Retinal pigment epithelial cell (primary cell): ENCODE data around the gene USP24.

Experiments used
- DNase-seq: peaks from one replicate; pipeline ENCODE4 v3.0.0-alpha.2; 2010; ENCODE audit warnings: low read depth
- H3K4me3 ChIP-seq: 2 replicates; pipeline ENCODE4 v1.5.1; 2011; ENCODE audit warnings: mild to moderate bottlenecking, low read length, control low read depth, moderate library complexity
- TF ChIP-seq, protein P1 (sequence below): conservative IDR thresholded peaks from 2 replicates; pipeline ENCODE4 v1.5.1; 2011; ENCODE audit warnings: low read depth, low read length, control low read depth, inconsistent platforms

The USP24 gene

GRCh38 chr1:55215194-55216021, at the start of gene USP24:
USP24 (minus strand) TSS chr1:55215364; CDS start chr1:55215113, 251 bp downstream.
- TF ChIP-seq, protein P1, sequence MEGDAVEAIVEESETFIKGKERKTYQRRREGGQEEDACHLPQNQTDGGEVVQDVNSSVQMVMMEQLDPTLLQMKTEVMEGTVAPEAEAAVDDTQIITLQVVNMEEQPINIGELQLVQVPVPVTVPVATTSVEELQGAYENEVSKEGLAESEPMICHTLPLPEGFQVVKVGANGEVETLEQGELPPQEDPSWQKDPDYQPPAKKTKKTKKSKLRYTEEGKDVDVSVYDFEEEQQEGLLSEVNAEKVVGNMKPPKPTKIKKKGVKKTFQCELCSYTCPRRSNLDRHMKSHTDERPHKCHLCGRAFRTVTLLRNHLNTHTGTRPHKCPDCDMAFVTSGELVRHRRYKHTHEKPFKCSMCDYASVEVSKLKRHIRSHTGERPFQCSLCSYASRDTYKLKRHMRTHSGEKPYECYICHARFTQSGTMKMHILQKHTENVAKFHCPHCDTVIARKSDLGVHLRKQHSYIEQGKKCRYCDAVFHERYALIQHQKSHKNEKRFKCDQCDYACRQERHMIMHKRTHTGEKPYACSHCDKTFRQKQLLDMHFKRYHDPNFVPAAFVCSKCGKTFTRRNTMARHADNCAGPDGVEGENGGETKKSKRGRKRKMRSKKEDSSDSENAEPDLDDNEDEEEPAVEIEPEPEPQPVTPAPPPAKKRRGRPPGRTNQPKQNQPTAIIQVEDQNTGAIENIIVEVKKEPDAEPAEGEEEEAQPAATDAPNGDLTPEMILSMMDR, result no peak
- DNase-seq, result no peak
- peak within 1 kb of the TSS; percentile 81 for H3K4me3 ChIP-seq

GRCh38 chr1:55262822-55263221, 47.7 kb upstream of the USP24 start:
- DNase-seq, result no peak
- H3K4me3 ChIP-seq, result no peak overlapping the region
- TF ChIP-seq, protein P1, result no peak

GRCh38 chr1:55259911-55260609, 44.9 kb upstream of the USP24 start:
- H3K4me3 ChIP-seq, result no peak overlapping the region
- no peak for DNase-seq
- TF ChIP-seq, protein P1, result no peak

DNA sequence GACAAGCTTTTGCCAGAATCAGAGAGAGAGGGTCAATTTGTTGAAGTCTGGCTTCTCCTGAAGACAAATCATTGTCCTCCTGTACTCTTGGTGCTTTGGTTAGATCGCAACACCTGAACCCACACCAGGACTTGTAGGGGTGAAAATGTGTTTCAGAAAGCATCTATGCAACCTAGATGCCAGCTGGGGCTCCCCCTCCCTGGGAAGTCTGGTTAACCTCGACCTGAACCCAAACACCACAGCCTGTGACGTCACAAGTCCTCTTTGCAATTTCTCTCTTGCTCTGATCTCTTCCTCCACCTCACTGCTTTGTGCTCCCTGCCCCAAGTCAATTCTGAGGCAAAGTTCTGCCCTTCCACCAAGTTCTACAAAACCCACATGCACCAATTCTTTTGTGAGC, 42.8 kb upstream of the USP24 start:
- H3K4me3 ChIP-seq, result no peak overlapping the region
- TF ChIP-seq, protein P1, result no peak
- DNase-seq, result no peak

- DNase-seq, result no peak
- H3K4me3 ChIP-seq, result no peak overlapping the region
- TF ChIP-seq, protein P1, result no peak
These were observed 40.7 kb upstream of the USP24 start for GRCh38 chr1:55255901-55256300.

DNA sequence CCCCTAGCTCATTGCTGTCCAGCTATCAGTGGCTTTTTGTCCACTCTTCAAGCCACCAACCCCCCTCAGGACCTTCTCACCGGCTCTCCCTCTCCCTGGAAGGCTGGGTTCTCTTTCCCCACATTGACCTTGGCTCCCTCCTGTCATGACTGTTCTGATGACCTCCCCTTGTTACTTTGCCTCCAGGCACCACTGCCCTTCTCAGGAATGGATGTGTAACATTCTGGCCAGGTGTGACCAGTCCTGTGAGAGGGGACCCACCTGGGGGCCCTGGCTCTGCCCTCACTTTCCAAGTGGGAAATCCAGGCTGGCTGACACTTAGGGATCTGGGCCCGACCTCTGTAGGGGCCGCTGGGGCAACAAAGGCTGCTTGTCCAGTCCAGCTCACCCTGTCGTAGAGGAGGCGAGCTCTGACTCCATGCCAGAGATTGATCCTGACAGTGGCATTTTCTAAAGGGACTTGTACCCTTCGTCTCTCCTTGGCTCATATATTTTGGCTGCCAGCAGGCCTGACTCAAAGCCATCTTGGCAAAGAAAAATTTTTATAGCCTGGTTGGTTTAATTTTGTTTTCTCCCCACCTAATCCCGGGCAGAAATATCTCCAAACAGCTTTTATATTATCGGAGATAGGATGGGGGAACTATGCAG, 37.9 kb upstream of the USP24 start:
- DNase-seq, result no peak
- no peak overlapping the region for H3K4me3 ChIP-seq
- TF ChIP-seq, protein P1, result no peak
